HG02840 (cell line): ENCODE data around the gene SRCIN1.
"Not testable (repeated sequence)": the region's sequence is repeated elsewhere in the genome, so short reads cannot be mapped to it uniquely, and the experiment has no call there.

Source experiments
- ATAC-seq: cut with Tn5 transposase; IDR thresholded peaks from one replicate; pipeline ENCODE4 v1.9.1; 2021; ENCODE audit warnings: mild to moderate bottlenecking, moderate library complexity, moderate number of reproducible peaks; ENCODE audit not compliant: unreplicated experiment, low FRiP score

SRCIN1 gene

GRCh38 chr17:38489774-38490173 is 116.0 kb downstream of the SRCIN1 start:
- not testable (repeated sequence) for ATAC-seq

GRCh38 chr17:38485681-38486298 is 120.0 kb downstream of the SRCIN1 start:
- ATAC-seq = peak; percentile 78

GRCh38 chr17:38485146-38485468 is 120.6 kb downstream of the SRCIN1 start:
- ATAC-seq = no peak

- ATAC-seq = not testable (repeated sequence)
These were observed 121.3 kb downstream of the SRCIN1 start for GRCh38 chr17:38484242-38485145.

- ATAC-seq = not testable (repeated sequence)
These were observed 123.1 kb downstream of the SRCIN1 start for GRCh38 chr17:38482700-38483043.

GRCh38 chr17:38482039-38482699 is 123.6 kb downstream of the SRCIN1 start:
- ATAC-seq = not testable (repeated sequence)
